GM21576 (cell line): Measurements from ENCODE around the gene DENND2A.
"Not testable (repeated sequence)": the region's sequence is repeated elsewhere in the genome, so short reads cannot be mapped to it uniquely, and the experiment has no call there.

Experiments
- ATAC-seq: cut with Tn5 transposase; IDR thresholded peaks from one replicate; pipeline ENCODE4 v1.9.1; 2021; ENCODE audit warnings: mild to moderate bottlenecking, moderate library complexity; ENCODE audit not compliant: unreplicated experiment

The DENND2A gene

GRCh38 chr7:140557069-140557468, 83.5 kb downstream of the DENND2A start:
- no peak for ATAC-seq

DNA sequence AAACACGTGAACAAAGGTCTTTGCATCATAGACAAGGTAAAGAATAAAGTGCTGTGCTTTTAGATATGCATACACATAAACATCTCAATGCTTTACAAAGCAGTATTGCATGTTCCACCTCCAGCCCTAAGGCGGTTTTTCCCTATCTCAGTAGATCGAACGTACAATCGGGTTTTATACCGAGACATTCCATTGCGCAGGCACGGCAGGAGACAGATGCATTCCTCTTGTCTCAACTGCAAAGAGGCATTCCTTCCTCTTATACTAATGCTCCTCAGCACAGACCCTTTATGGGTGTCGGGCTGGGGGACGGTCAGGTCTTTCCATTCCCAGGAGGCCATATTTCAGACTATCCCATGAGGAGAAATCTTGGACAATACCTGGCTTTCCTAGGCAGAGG, 87.4 kb downstream of the DENND2A start:
- ATAC-seq: not testable (repeated sequence)

DNA sequence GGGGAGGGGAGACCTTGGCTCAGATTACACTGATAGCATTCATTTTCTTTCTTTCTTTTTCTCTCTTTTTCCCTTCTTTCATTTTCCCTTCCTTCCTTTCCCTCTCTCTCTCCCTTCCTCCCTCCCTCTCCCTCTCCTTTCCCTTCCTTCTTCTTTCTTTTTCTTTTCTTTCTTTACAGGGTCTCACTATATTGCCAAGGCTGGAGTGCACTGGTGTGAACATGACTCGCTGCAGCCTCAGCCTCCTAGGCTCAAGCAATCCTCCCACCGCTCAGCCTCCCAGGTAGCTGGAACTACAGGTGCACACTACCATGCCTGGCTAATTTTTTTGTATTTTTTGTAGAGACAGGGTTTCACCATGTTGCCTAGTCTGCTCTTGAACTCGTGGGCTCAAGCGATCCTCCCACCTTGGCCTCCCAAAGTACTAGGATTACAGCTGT, 88.4 kb downstream of the DENND2A start:
- ATAC-seq: no peak

- ATAC-seq: no peak
Observed at GRCh38 chr7:140551355-140552239, 89.0 kb downstream of the DENND2A start.

DNA sequence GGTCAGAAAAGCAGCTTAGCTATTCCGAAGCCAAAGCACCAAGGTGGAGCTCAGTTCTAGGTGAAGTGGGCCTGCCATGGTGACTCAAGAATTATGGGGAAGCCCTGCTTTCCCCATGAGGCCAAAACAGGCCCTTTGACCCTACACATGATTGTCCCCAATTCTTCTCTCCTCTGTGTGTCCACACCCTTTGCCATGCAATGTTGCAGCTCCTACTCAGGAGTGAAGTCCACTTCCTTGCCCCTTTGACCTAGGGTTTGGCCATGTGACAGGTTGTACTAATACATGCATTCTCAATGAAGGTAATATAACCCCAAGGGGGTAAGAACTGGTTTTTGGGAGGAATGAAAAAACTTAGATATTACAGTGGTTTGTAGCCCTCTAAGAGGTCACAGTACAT, 93.7 kb downstream of the DENND2A start:
- ATAC-seq: no peak

DNA sequence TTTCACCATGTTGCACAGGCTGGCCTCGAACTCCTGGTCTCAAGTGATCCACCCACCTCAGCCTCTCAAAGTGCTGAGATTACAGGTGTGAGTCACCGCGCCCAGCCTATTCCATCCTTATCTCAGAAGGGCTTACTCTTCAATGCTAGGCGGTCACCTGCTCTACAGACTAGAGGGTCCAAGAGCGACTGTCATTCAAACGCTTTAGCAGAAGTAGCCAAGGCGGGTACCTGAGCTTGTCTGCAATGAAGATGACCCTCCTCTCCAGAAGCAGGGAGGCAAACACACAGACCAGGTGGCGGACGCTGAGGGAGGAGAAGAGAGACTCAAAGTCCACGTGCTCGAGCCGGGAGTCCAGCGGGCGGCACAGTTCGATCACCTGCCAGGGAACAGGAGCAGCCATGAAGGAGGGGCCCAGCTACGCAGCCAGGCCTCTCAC, 96.2 kb downstream of the DENND2A start:
- no peak for ATAC-seq

DNA sequence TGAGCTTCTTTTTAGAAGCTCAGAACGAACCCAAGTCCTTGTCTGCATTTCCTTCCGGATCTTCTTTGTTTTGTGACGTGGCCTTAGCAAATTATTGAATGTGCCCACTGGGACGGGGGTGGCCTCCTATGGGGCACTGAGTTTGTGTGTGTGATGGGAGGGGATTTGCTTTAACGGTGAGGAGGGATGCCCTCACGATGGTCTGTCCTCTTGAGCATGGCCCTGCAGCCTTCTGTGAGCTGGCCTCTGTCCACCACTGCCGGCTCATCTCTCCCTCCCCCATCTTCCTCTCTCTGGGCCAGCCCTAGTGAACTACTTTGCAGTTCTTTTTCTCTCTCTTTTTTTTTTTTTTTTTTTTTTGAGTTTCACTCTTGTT, 98.4 kb downstream of the DENND2A start:
- ATAC-seq: no peak

DNA sequence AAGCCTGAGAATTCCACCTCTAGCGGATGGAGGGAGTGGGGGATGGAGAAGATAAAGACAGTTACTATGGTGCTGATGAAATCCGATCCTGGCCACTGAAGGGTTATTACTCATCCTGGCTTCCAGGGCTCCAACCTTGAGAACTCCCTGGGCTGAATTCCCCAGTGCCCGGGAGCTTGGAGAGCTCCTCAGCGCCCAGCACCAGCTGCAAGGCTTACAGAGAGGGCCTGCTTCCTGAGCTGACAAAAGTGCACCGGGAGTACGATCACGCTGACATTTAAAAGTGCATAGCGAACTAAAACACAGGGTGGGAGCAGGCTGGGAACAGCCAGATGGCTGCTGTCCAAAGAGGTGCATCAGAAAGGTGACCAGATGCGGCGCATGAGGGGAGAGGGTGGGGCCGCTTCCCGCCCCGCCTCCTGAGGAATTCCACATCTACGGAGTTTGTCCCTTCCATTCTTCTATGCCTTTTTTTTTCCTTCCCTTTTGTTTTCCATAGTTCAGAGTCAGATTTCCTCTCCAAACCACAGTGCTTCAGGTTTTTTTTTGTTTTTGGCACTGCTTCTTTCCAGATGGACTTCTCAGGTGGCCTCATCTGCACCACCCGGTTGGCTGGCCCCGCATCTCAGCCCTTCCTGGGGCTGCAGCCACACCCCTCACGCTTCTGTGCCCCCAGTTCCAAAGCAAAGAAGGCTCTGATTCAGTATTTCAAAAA, 98.9 kb downstream of the DENND2A start:
- no peak for ATAC-seq

GRCh38 chr7:140541176-140541512, 99.5 kb downstream of the DENND2A start:
- no peak for ATAC-seq

GRCh38 chr7:140540136-140540777, 100.4 kb downstream of the DENND2A start:
- no peak for ATAC-seq

DNA sequence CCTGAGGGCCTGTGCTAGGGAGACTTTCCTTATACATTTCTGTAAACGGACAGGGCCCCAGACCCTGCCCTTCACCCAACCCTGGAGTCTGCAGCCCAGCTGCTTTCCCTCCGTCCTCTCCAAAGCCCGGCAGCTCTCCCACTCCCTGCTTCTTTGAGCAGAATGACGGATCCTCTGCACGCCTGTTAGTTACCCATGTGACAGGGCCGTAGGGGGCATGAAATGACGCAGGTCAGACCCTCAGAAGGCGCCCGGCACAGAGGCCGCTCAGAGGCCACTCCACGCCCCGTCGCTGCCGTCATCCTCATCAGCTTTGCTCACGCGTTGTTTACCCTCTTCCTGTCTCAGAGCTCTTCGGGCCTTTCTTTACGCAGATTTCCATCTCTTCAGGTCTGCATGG, 101.2 kb downstream of the DENND2A start:
- ATAC-seq: no peak

DNA sequence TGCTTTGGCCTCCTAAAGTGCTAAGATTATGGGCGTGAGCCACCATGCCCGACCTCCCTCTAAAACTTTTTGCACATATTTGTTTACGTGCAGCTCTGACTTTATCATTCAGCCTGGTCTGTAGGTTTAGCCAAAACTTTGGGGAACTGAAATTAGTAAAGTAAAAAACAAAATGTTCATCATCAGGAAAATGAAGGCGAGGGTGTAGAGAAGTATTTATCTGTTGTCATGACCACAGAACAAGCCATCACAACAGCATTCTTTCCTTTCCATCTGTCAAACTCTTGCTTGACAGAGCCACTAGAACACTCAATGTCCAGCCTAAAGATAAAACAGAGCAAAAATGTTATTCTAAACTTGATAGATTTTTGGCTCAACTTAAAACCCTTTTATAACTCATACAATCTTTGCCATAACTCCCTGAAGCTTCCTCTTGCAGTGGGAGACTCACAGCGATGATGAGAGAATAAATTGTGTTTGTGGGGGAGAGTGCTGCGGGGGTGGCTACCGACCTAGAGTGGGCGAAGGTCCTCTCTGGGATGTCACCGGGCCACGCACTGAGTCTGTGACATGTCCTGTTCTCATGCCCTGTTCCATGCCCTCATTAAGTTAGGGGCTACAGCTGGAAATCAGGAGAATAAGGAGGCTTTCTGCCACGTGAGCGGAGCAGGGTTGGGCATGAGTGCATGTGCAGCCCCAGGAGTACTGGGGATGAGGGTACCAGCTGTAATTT, 102.7 kb downstream of the DENND2A start:
- ATAC-seq: peak; percentile 48

GRCh38 chr7:140534743-140535142, 105.9 kb downstream of the DENND2A start:
- ATAC-seq: no peak

DNA sequence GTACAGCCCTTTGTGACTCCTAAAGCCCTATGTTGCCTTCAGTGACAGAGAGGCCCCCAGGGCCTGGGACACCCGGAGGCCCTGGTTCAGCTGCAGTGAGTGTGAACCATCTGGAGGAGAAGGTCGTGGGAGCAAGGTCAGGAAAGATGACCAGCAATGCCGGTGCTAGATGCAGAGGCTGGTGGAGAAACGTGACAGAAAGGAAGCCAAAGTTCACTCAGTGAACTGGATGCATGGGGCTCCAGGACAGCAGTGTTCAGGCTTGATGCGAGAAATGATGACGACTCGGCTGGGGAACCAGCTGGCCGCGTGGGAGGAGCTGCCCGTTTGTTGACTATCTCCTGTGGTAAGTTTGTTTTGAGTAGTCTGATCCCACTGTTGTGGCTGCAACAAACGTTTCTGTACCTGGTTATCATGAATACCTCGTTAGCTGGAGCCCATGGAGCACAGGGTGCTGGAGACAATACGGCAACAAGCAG, 107.2 kb downstream of the DENND2A start:
- no peak for ATAC-seq

- not testable (repeated sequence) for ATAC-seq
Observed at GRCh38 chr7:140529428-140529827, 111.2 kb downstream of the DENND2A start.

DNA sequence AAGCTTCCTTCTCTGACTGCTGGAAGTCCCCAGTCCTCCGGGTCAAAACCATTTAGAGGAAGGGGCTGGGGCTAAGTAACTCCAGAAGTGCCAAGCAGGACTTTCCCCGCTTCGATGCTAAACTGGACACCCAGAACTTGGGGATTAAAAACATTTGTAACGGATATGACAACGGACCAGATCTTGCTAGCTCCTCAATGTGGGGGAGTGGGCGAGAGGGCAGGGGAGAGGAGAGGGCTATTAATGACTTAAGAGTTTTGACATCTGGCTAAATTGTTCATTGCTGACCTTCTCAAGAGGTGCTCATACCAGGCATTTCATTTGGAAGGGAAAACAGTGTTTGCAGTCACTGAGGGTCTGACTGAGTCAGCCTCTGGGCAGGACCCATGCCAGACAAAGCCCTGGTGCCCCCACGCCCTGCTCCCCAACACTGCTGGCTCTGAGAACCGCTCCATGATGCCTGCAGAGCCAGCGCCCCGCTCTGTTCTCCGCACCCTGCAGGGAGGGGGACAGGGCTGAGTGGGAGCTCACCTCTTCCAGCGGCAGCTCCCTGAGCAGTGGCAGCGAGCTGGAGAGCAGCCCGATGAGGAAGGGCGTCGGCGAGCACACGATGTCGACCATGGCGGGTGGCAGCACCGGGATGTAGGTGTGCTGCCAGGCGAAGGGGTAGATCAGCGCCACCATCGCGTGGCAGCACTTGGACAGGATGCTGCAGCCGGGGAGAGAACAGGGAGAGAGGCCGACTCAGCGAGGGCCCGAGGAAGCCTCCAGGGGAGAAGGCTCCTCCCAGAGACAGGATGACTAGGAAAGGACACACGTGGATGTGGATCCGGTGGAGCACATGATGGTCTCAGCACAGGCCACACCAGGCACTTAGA, 113.6 kb downstream of the DENND2A start:
- ATAC-seq: no peak

DNA sequence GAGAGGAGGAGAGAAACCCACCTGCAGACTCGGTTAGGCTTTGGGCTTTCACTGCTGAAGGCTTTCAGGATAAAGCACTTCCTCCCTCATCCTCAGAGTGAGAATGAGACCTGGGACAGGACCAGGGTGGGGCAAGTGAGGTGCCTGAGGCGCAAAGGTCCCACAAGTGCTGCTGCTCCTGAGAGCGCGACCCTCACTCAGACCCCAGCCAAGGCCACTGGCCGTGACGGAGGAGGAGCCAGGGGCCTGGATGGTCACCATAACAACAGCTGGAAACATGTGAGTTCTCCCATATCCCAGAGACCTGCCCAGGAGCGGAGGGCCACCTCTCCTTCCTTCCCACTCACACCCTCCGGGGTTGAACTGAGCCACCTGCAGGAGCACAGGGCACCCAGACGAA, 114.4 kb downstream of the DENND2A start:
- no peak for ATAC-seq

GRCh38 chr7:140525743-140526142, 114.9 kb downstream of the DENND2A start:
- no peak for ATAC-seq

- ATAC-seq: no peak
Observed at GRCh38 chr7:140521421-140521820, 119.2 kb downstream of the DENND2A start.

DNA sequence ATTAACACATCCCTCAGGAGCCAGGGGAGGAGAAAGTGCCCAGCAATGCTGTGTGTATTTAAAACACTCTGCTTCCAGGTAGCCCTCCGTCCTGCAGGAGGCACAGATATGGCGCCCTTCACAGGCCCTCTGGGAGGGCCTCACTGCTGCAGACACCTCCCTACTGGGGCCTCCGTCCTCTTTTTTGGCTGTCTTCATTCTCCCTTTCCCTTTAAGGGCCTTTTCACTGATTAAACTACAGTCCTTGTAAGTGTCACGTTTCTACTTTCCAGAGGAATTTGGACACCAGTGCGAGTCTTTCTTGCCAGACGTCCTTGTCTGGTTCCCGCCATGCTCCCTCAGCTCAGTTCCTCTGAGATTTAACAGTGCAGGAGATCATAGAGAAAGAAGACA, 121.6 kb downstream of the DENND2A start:
- ATAC-seq: no peak
